Mesenchymal stem cell (in vitro differentiated cells and primary cell): Measurements from ENCODE around the gene ARMC9.
A peak's percentile ranks its signal among the peaks of the same experiment; 100 is the strongest.

Source experiments
- DNase-seq: peaks from one replicate; pipeline ENCODE4 v3.0.0-alpha.2; 2013
- H2AFZ ChIP-seq: one replicate; pipeline ENCODE4 v1.6.1; 2013; ENCODE audit warnings: low read depth, mild to moderate bottlenecking, control low read depth, inconsistent platforms, low read length, moderate library complexity
- H2AK5ac ChIP-seq: 2 replicates; pipeline ENCODE4 v1.6.1; 2013; ENCODE audit warnings: low read length, moderate library complexity, mild to moderate bottlenecking, inconsistent platforms; ENCODE audit not compliant: severe bottlenecking
- H2BK120ac ChIP-seq: one replicate; pipeline ENCODE4 v1.6.1; 2013; ENCODE audit warnings: low read depth, mild to moderate bottlenecking, inconsistent platforms, low read length, moderate library complexity
- H2BK12ac ChIP-seq, 2 experiments: one replicate each; pipeline ENCODE4 v1.6.1; 2013; ENCODE audit warnings: inconsistent platforms in 2 of 2, low read length in 2 of 2, mild to moderate bottlenecking in 2 of 2, moderate library complexity in 2 of 2, control low read depth in 1 of 2
- H2BK15ac ChIP-seq: one replicate; pipeline ENCODE4 v1.6.1; 2013; ENCODE audit warnings: mild to moderate bottlenecking, low read depth, inconsistent platforms; ENCODE audit not compliant: poor library complexity, severe bottlenecking
- H2BK5ac ChIP-seq: 2 replicates; pipeline ENCODE4 v1.6.1; 2013; ENCODE audit warnings: low read depth, mild to moderate bottlenecking, low read length, control low read depth, inconsistent platforms; ENCODE audit not compliant: poor library complexity, severe bottlenecking
- H3K14ac ChIP-seq, 2 experiments: one replicate each; pipeline ENCODE4 v1.6.1; 2013; ENCODE audit warnings: inconsistent platforms in 2 of 2, low read length in 2 of 2, control low read depth in 1 of 2, mild to moderate bottlenecking in 1 of 2, moderate library complexity in 1 of 2
- H3K18ac ChIP-seq, 2 experiments: one replicate each; pipeline ENCODE4 v1.6.1; 2013; ENCODE audit warnings: inconsistent platforms in 2 of 2, low read length in 2 of 2, control low read depth in 1 of 2, low read depth in 1 of 2, mild to moderate bottlenecking in 1 of 2
- H3K23ac ChIP-seq, 2 experiments: one replicate each; pipeline ENCODE4 v1.6.1; 2013; ENCODE audit warnings: inconsistent platforms in 2 of 2, low read length in 2 of 2, mild to moderate bottlenecking in 2 of 2, moderate library complexity in 2 of 2, control low read depth in 1 of 2
- H3K27ac ChIP-seq: 2 replicates; pipeline ENCODE4 v1.5.1; 2013; ENCODE audit warnings: mild to moderate bottlenecking, moderate library complexity, low read length, control low read depth, inconsistent platforms; ENCODE audit not compliant: poor library complexity, severe bottlenecking
- H3K27me3 ChIP-seq, 2 experiments: 2 replicates each; pipeline versions ENCODE4 v1.6.1 to v1.7.0; 2013; ENCODE audit warnings: low read length in 2 of 2, mild to moderate bottlenecking in 2 of 2, moderate library complexity in 2 of 2, control low read depth in 1 of 2, inconsistent platforms in 1 of 2; ENCODE audit not compliant: control insufficient read depth in 1 of 2, insufficient read depth in 1 of 2
- H3K36me3 ChIP-seq, 2 experiments: 2 replicates each; pipeline versions ENCODE4 v1.6.1 to v1.7.0; 2013; ENCODE audit warnings: low read length in 2 of 2, control low read depth in 1 of 2, inconsistent platforms in 1 of 2, low read depth in 1 of 2, mild to moderate bottlenecking in 1 of 2; ENCODE audit not compliant: insufficient read depth in 2 of 2, control insufficient read depth in 1 of 2
- H3K4ac ChIP-seq, 2 experiments: one replicate each; pipeline ENCODE4 v1.6.1; 2013; ENCODE audit warnings: inconsistent platforms in 2 of 2, low read length in 2 of 2, mild to moderate bottlenecking in 2 of 2, moderate library complexity in 2 of 2, control low read depth in 1 of 2, low read depth in 1 of 2
- H3K4me1 ChIP-seq: 2 replicates; pipeline ENCODE4 v1.6.1; 2013; ENCODE audit warnings: low read depth, low read length, control low read depth; ENCODE audit not compliant: control insufficient read depth, insufficient read depth
- H3K4me2 ChIP-seq: 2 replicates; pipeline ENCODE4 v1.6.1; 2013; ENCODE audit warnings: low read length, mild to moderate bottlenecking, inconsistent platforms; ENCODE audit not compliant: poor library complexity, severe bottlenecking
- H3K4me3 ChIP-seq, 2 experiments: 2 replicates each; pipeline versions ENCODE4 v1.5.1 to v1.7.0; 2013; ENCODE audit warnings: low read length in 2 of 2, mild to moderate bottlenecking in 2 of 2, control low read depth in 1 of 2, low read depth in 1 of 2; ENCODE audit not compliant: insufficient read depth in 1 of 2
- H3K79me1 ChIP-seq: replicated peaks from 2 replicates; pipeline ENCODE4 v1.6.1; 2013; ENCODE audit warnings: mild to moderate bottlenecking, control low read depth, low read length, inconsistent platforms; ENCODE audit not compliant: poor library complexity, severe bottlenecking
- H3K9ac ChIP-seq: 2 replicates; pipeline ENCODE4 v1.7.0; 2013; ENCODE audit warnings: mild to moderate bottlenecking, low read length, moderate library complexity
- H3K9me3 ChIP-seq: 2 replicates; pipeline ENCODE4 v1.7.0; 2013; ENCODE audit warnings: mild to moderate bottlenecking, low read length; ENCODE audit not compliant: control insufficient read depth
- H4K8ac ChIP-seq: one replicate; pipeline ENCODE4 v1.6.1; 2013; ENCODE audit warnings: inconsistent platforms, mild to moderate bottlenecking, low read length, moderate library complexity
- H4K91ac ChIP-seq: one replicate; pipeline ENCODE4 v1.6.1; 2013; ENCODE audit warnings: mild to moderate bottlenecking, low read length, inconsistent platforms
- WGBS: methylation state at CpG from one replicate; pipeline ENCODE4 v1.1.7; 2013; ENCODE audit warnings: mixed read lengths; 5-methylcytosine and 5-hydroxymethylcytosine counted together

ARMC9 gene

GRCh38 chr2:231183851-231184250 is 14.6 kb upstream of the ARMC9 start:
- Histone ChIP-seq H3K14ac (peak overlapping the region in 1 of 2 experiments; percentile 38), H3K9ac (no peak overlapping the region), H3K18ac (peak overlapping the region; percentile 68 to 90), H3K9me3 (no peaks in the 10 kb centered on the region), H3K4ac (peak overlapping the region; percentile 27 to 84), H3K79me1 (no peaks in the 10 kb centered on the region), H4K8ac (peak overlapping the region; percentile 35), H3K36me3 (no peaks in the 10 kb centered on the region), H3K27me3 (no peaks in the 10 kb centered on the region), H2BK5ac (peak overlapping the region; percentile 40), H3K4me1 (peaks cover 20% of the 10 kb centered on the region), H3K4me3 (no peak overlapping the region), H3K23ac (peak overlapping the region in 1 of 2 experiments; percentile 47), H2BK12ac (peak overlapping the region; percentile 97 to 98), H4K91ac (peak overlapping the region; percentile 83), H2BK15ac (peak overlapping the region; percentile 60), H2BK120ac (peak overlapping the region; percentile 96), H3K4me2 (no peak overlapping the region), H2AK5ac (peak overlapping the region; percentile 47), H2AFZ (no peak overlapping the region), H3K27ac (no peak overlapping the region)
- WGBS = 96% methylated on average over 8 of the region's 8 CpGs
- DNase-seq = no peak

GRCh38 chr2:231184319-231184718 is 14.1 kb upstream of the ARMC9 start:
- H2BK5ac ChIP-seq = peak overlapping the region; percentile 40
- H3K4ac ChIP-seq = peak overlapping the region; percentile 27 to 84
- peak overlapping the region; percentile 83 for H4K91ac ChIP-seq
- H3K9ac ChIP-seq = no peak overlapping the region
- no peaks in the 10 kb centered on the region for H3K36me3 ChIP-seq
- H3K4me3 ChIP-seq = no peak overlapping the region
- no peaks in the 10 kb centered on the region for H3K27me3 ChIP-seq
- peak overlapping the region; percentile 60 for H2AK5ac ChIP-seq
- no peaks in the 10 kb centered on the region for H3K79me1 ChIP-seq
- no peak for DNase-seq
- H3K4me1 ChIP-seq = peaks cover 21% of the 10 kb centered on the region
- peak overlapping the region; percentile 35 for H4K8ac ChIP-seq
- H3K14ac ChIP-seq = peak overlapping the region in 1 of 2 experiments; percentile 38
- 100% methylated on average over 4 of the region's 4 CpGs for WGBS
- peak overlapping the region; percentile 60 for H2BK15ac ChIP-seq
- H2BK120ac ChIP-seq = peak overlapping the region; percentile 96
- H3K4me2 ChIP-seq = no peak overlapping the region
- H2BK12ac ChIP-seq = peak overlapping the region; percentile 97 to 98
- no peak overlapping the region for H2AFZ ChIP-seq
- peak overlapping the region; percentile 68 to 90 for H3K18ac ChIP-seq
- H3K23ac ChIP-seq = peak overlapping the region in 1 of 2 experiments; percentile 47
- H3K9me3 ChIP-seq = no peaks in the 10 kb centered on the region
- H3K27ac ChIP-seq = no peak overlapping the region

GRCh38 chr2:231185050-231185725 is 13.2 kb upstream of the ARMC9 start:
- peak overlapping the region; percentile 92 for H2BK15ac ChIP-seq
- H3K36me3 ChIP-seq = no peaks in the 10 kb centered on the region
- no peak for DNase-seq
- no peaks in the 10 kb centered on the region for H3K27me3 ChIP-seq
- no peak overlapping the region for H2AFZ ChIP-seq
- no peak overlapping the region for H3K9ac ChIP-seq
- peaks cover 24% of the 10 kb centered on the region for H3K4me1 ChIP-seq
- peak overlapping the region in 1 of 2 experiments; percentile 94 for H3K14ac ChIP-seq
- no peak overlapping the region for H3K4me2 ChIP-seq
- peak overlapping the region; percentile 10 for H2BK5ac ChIP-seq
- H4K8ac ChIP-seq = peak overlapping the region; percentile 82
- peak overlapping the region; percentile 64 to 79 for H3K4ac ChIP-seq
- H3K27ac ChIP-seq = no peak overlapping the region
- 82% methylated on average over 11 of the region's 11 CpGs for WGBS
- H3K79me1 ChIP-seq = no peaks in the 10 kb centered on the region
- peak overlapping the region; percentile 96 to 98 for H2BK12ac ChIP-seq
- H3K9me3 ChIP-seq = no peaks in the 10 kb centered on the region
- H4K91ac ChIP-seq = peak overlapping the region; percentile 92
- peak overlapping the region; percentile 83 for H2BK120ac ChIP-seq
- H3K23ac ChIP-seq = no peak overlapping the region
- H2AK5ac ChIP-seq = peak overlapping the region; percentile 66
- H3K4me3 ChIP-seq = no peak overlapping the region
- peak overlapping the region; percentile 59 to 88 for H3K18ac ChIP-seq

GRCh38 chr2:231185886-231186285 is 12.5 kb upstream of the ARMC9 start:
- H3K4ac ChIP-seq = peak overlapping the region; percentile 64 to 79
- H2BK15ac ChIP-seq = peak overlapping the region; percentile 92
- peak overlapping the region; percentile 92 for H4K91ac ChIP-seq
- no peaks in the 10 kb centered on the region for H3K36me3 ChIP-seq
- H3K27ac ChIP-seq = no peak overlapping the region
- H3K4me1 ChIP-seq = peaks cover 30% of the 10 kb centered on the region
- H3K4me2 ChIP-seq = no peak overlapping the region
- no peak overlapping the region for H3K4me3 ChIP-seq
- peak overlapping the region; percentile 83 for H2BK120ac ChIP-seq
- H3K23ac ChIP-seq = no peak overlapping the region
- H3K9ac ChIP-seq = no peak overlapping the region
- H3K9me3 ChIP-seq = no peaks in the 10 kb centered on the region
- H3K18ac ChIP-seq = peak overlapping the region; percentile 59 to 88
- peak overlapping the region; percentile 82 for H4K8ac ChIP-seq
- H2BK5ac ChIP-seq = no peak overlapping the region
- H2AFZ ChIP-seq = no peak overlapping the region
- H3K79me1 ChIP-seq = no peaks in the 10 kb centered on the region
- 96% methylated on average over 3 of the region's 4 CpGs for WGBS
- H3K14ac ChIP-seq = peak overlapping the region in 1 of 2 experiments; percentile 67
- H2BK12ac ChIP-seq = peak overlapping the region; percentile 96 to 98
- H2AK5ac ChIP-seq = peak overlapping the region; percentile 59
- no peak for DNase-seq
- H3K27me3 ChIP-seq = no peaks in the 10 kb centered on the region
